DND-41 (cell line): ENCODE data around the gene PLPP3.

Experiments
- CTCF ChIP-seq: IDR thresholded peaks from 2 replicates; pipeline ENCODE4 v1.5.1; 2012; ENCODE audit warnings: borderline replicate concordance, low read length, moderate library complexity, mild to moderate bottlenecking; ENCODE audit not compliant: poor library complexity, severe bottlenecking; ENCODE audit errors: extremely low read depth
- EZH2 ChIP-seq: IDR thresholded peaks from 3 replicates; pipeline ENCODE4 v1.6.1; 2012; ENCODE audit warnings: borderline replicate concordance, low read depth, mild to moderate bottlenecking, moderate library complexity, low read length, inconsistent platforms; ENCODE audit not compliant: severe bottlenecking

- no peak for TF ChIP-seq CTCF
- no peak for TF ChIP-seq EZH2
These were observed 9.7 kb downstream of the PLPP3 start for GRCh38 chr1:56569661-56570060.
